ENCODE results near the gene NSF.

Gene NSF

GRCh38 chr17:46796956-46797530 lies 206.6 kb downstream of the NSF start:
- DNase-seq (ENCODE audit: low spot score), result no peak

GRCh38 chr17:46800573-46800972 lies 210.1 kb downstream of the NSF start:
- DNase-seq (ENCODE audit: low spot score), result no peak

GRCh38 chr17:46802800-46803199 lies 212.3 kb downstream of the NSF start:
- DNase-seq (ENCODE audit: low spot score), result no peak

- DNase-seq (ENCODE audit: low spot score), result no peak
Observed at GRCh38 chr17:46803544-46803943, 213.1 kb downstream of the NSF start.

- DNase-seq (ENCODE audit: low spot score), result no peak
Observed at GRCh38 chr17:46805771-46806170, 215.3 kb downstream of the NSF start.
